Karpas-422 (cell line): ENCODE measurements around the gene NPY1R. TPM values are rescaled to one million over a fixed set of nuclear protein-coding genes. Genes with fewer than 3 reads are reported as not detected.

ENCODE experiments used
- DNase-seq: peaks from one replicate; pipeline ENCODE4 v3.0.0-alpha.2; 2015
- H2AFZ ChIP-seq: fragments of 200-600 bp; sonication (generic); 2 replicates; pipeline ENCODE4 v1.6.1; 2014; ENCODE audit warnings: antibody characterized with exemption, low read length, mixed read lengths
- H3K27ac ChIP-seq: fragments of 200-600 bp; sonication (generic); 2 replicates; pipeline ENCODE4 v1.5.1; 2014; ENCODE audit warnings: mild to moderate bottlenecking, low read length, moderate library complexity
- H3K27me3 ChIP-seq: fragments of 200-600 bp; sonication (generic); 2 replicates; pipeline ENCODE4 v1.6.1; 2014; ENCODE audit warnings: low read length, mixed read lengths
- H3K36me3 ChIP-seq: fragments of 200-600 bp; sonication (generic); 2 replicates; pipeline ENCODE4 v1.6.1; 2014; ENCODE audit warnings: low read length, mixed read lengths; ENCODE audit not compliant: insufficient read depth
- H3K4me1 ChIP-seq: fragments of 200-600 bp; sonication (generic); 2 replicates; pipeline ENCODE4 v1.6.1; 2014; ENCODE audit warnings: mild to moderate bottlenecking, low read length, mixed read lengths
- H3K4me2 ChIP-seq: fragments of 200-600 bp; sonication (generic); 2 replicates; pipeline ENCODE4 v1.6.1; 2014; ENCODE audit warnings: low read length, low read depth, mild to moderate bottlenecking; ENCODE audit not compliant: poor library complexity, severe bottlenecking
- H3K4me3 ChIP-seq: fragments of 200-600 bp; sonication (generic); 2 replicates; pipeline ENCODE4 v1.5.1; 2014; ENCODE audit warnings: mild to moderate bottlenecking, antibody characterized with exemption, low read length, mixed read lengths
- H3K79me2 ChIP-seq: fragments of 200-600 bp; sonication (generic); 2 replicates; pipeline ENCODE4 v1.6.1; 2014; ENCODE audit warnings: mild to moderate bottlenecking, low read length, mixed read lengths
- H3K9ac ChIP-seq: fragments of 200-600 bp; sonication (generic); 2 replicates; pipeline ENCODE4 v1.6.0; 2014; ENCODE audit warnings: low read length
- H3K9me2 ChIP-seq: fragments of 200-600 bp; sonication (generic), shearing (Covaris generic); replicated peaks from 2 replicates; pipeline ENCODE4 v1.6.0; 2014; ENCODE audit warnings: mild to moderate bottlenecking, low read length, moderate library complexity; ENCODE audit not compliant: insufficient read depth
- H3K9me3 ChIP-seq: fragments of 300-700, 200-600 bp; sonication (generic); 2 replicates; pipeline ENCODE4 v1.6.1; 2014; ENCODE audit warnings: low read length, mixed read lengths
- H4K20me1 ChIP-seq: fragments of 200-600 bp; sonication (generic); 2 replicates; pipeline ENCODE4 v1.6.1; 2014; ENCODE audit warnings: mild to moderate bottlenecking, antibody characterized with exemption, low read length, low read depth; ENCODE audit not compliant: insufficient read depth
- total RNA-seq: library from RNA; depleted of rRNA; stranded (reverse); fragments of >200 nt; shearing (Covaris generic); gene quantifications from 2 replicates; pipeline ENCODE4 v1.2.3, GENCODE V29; 2014; ENCODE audit warnings: low replicate concordance; rRNA removed

The NPY1R gene
- not detected in 2 replicates for total RNA-seq

DNA sequence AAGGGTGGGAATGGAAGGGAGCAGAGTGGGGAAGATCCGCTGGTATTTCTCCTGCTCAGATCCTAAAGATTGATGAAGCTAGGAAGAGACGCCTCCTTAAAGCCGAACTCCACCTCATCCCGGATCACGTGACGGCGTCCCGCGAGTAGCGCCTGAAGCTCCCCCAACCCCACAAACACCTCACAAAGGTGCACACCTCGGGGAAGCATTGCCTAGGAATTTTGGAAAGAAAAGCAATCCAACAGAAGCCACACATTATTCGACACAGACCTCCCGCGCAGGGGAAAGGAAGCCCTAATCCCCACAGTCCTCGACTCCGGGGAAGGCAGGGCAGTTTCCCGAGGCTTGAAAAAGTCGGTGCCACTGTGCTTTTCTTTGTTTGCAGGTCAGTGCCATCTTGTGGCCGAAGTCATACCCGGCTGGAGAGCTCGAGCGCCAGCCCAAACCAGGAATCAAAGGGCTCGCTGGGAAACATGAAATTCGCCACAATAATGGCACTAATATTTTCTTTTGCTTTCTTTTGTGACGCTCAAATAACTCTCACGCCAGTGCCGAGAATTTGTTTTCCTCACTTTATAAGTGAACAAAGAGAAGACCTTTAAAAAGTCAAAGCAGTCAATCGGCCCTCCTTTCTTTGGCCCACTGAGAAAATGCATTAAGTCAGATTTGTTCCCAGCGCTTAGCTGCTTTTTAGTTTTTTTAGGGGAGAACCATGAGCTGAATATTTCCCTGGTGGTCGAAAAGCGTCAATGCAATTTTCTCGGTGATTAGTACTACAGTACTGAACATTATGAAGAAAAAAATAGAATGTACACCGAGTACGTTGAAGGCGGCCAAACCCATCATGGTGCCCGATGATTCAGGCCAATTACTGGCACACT lies at the start of gene NPY1R:
Gene NPY1R (minus strand): TSS at position 71 of the 881 bp plus-strand sequence. CDS start 6,042 bp downstream, outside the sequence.
- Histone ChIP-seq H3K9ac (no peak within 1 kb of the TSS), H3K79me2 (no peaks in the 10 kb centered on the region)
- peak; percentile 62 for DNase-seq

GRCh38 chr4:163380703-163381102 lies 48.3 kb upstream of the NPY1R start:
- no peak for DNase-seq
- Histone ChIP-seq H3K9me2 (no peaks in the 10 kb centered on the region), H3K4me3 (no peak overlapping the region), H2AFZ (no peak overlapping the region), H4K20me1 (no peaks in the 10 kb centered on the region), H3K9ac (no peak overlapping the region), H3K4me2 (no peak overlapping the region), H3K9me3 (no peaks in the 10 kb centered on the region), H3K27me3 (no peaks in the 10 kb centered on the region), H3K27ac (no peak overlapping the region), H3K79me2 (no peaks in the 10 kb centered on the region), H3K36me3 (no peaks in the 10 kb centered on the region), H3K4me1 (no peaks in the 10 kb centered on the region)

More for the DNA sequence above, at the start of gene NPY1R:
- Histone ChIP-seq H3K27me3 (no peaks in the 10 kb centered on the region), H3K4me2 (no peak within 1 kb of the TSS), H3K9me2 (no peaks in the 10 kb centered on the region), H3K9me3 (no peaks in the 10 kb centered on the region), H4K20me1 (no peaks in the 10 kb centered on the region), H3K27ac (no peak within 1 kb of the TSS), H3K4me1 (no peaks in the 10 kb centered on the region), H3K36me3 (no peaks in the 10 kb centered on the region), H2AFZ (no peak within 1 kb of the TSS), H3K4me3 (no peak within 1 kb of the TSS)

GRCh38 chr4:163378661-163379060 lies 46.3 kb upstream of the NPY1R start:
- Histone ChIP-seq H3K79me2 (no peaks in the 10 kb centered on the region), H2AFZ (no peak overlapping the region), H3K36me3 (no peaks in the 10 kb centered on the region), H3K9me2 (no peaks in the 10 kb centered on the region), H3K9ac (no peak overlapping the region), H3K27ac (no peak overlapping the region), H3K27me3 (no peaks in the 10 kb centered on the region), H4K20me1 (no peaks in the 10 kb centered on the region), H3K4me2 (no peak overlapping the region), H3K4me1 (no peaks in the 10 kb centered on the region), H3K4me3 (no peak overlapping the region), H3K9me3 (no peaks in the 10 kb centered on the region)
- no peak for DNase-seq

DNA sequence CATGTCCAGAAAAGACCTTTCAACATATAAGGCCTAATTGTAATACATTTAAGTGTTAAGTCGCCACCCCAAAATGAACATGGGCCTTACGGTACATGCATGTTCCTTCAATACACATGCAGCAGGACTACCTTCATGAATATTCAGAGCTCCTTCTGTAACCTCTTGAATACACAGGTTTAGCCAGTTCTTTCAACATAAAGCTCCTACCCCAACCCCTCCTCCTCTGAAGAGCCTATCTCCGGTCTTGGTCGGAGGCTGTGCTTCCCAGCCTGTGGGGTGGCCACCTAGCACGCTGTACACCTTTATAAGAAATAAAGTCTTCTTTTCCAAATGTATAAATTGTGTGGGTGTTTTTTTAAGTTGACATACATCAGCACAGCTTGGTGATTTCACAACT lies 39.6 kb upstream of the NPY1R start:
- Histone ChIP-seq H3K9ac (no peak overlapping the region), H3K79me2 (no peaks in the 10 kb centered on the region), H4K20me1 (no peaks in the 10 kb centered on the region), H3K27ac (no peak overlapping the region), H3K9me2 (no peaks in the 10 kb centered on the region), H2AFZ (no peak overlapping the region), H3K36me3 (no peaks in the 10 kb centered on the region), H3K4me1 (no peaks in the 10 kb centered on the region), H3K27me3 (no peaks in the 10 kb centered on the region), H3K4me2 (no peak overlapping the region), H3K4me3 (no peak overlapping the region), H3K9me3 (no peaks in the 10 kb centered on the region)
- no peak for DNase-seq

GRCh38 chr4:163367651-163368050 lies 35.3 kb upstream of the NPY1R start:
- H3K4me1 ChIP-seq = no peaks in the 10 kb centered on the region
- H3K9me2 ChIP-seq = no peaks in the 10 kb centered on the region
- H2AFZ ChIP-seq = no peak overlapping the region
- H3K27me3 ChIP-seq = no peaks in the 10 kb centered on the region
- H3K9ac ChIP-seq = no peak overlapping the region
- no peak overlapping the region for H3K4me3 ChIP-seq
- H3K4me2 ChIP-seq = no peak overlapping the region
- DNase-seq = no peak
- H3K79me2 ChIP-seq = no peaks in the 10 kb centered on the region
- H4K20me1 ChIP-seq = no peaks in the 10 kb centered on the region
- no peaks in the 10 kb centered on the region for H3K9me3 ChIP-seq
- no peak overlapping the region for H3K27ac ChIP-seq
- H3K36me3 ChIP-seq = no peaks in the 10 kb centered on the region

- Histone ChIP-seq H3K4me1 (no peaks in the 10 kb centered on the region), H3K9me3 (no peaks in the 10 kb centered on the region), H3K9me2 (no peaks in the 10 kb centered on the region), H2AFZ (no peak overlapping the region), H3K36me3 (no peaks in the 10 kb centered on the region), H3K27me3 (no peaks in the 10 kb centered on the region), H3K4me3 (no peak overlapping the region), H3K79me2 (no peaks in the 10 kb centered on the region), H3K4me2 (no peak overlapping the region), H3K27ac (no peak overlapping the region), H3K9ac (no peak overlapping the region), H4K20me1 (no peaks in the 10 kb centered on the region)
- DNase-seq = no peak
Measured at GRCh38 chr4:163356104-163356503, 23.7 kb upstream of the NPY1R start.

DNA sequence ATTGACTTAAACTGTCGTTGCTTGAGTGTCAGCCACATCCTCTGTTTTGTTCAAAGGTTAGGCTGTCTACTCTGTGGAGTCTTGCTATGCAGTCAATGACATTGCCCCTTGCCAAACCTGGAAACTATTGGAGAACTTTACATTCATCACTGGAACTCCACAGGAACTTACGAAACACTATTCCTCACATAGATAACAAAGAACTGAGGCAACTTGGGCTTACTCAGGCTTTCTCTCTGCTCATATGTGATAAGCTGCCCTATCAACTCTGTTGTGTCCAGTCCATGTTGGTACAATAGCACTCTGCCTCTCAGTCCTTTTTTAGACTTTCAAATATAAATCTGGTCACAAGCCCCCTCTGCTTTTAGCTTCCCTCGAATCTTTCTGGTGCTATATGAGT lies 20.7 kb upstream of the NPY1R start:
- no peaks in the 10 kb centered on the region for H3K4me1 ChIP-seq
- H4K20me1 ChIP-seq = no peaks in the 10 kb centered on the region
- no peaks in the 10 kb centered on the region for H3K9me2 ChIP-seq
- no peak overlapping the region for H3K4me3 ChIP-seq
- no peak overlapping the region for H2AFZ ChIP-seq
- H3K27me3 ChIP-seq = no peaks in the 10 kb centered on the region
- no peaks in the 10 kb centered on the region for H3K36me3 ChIP-seq
- DNase-seq = no peak
- no peak overlapping the region for H3K27ac ChIP-seq
- H3K79me2 ChIP-seq = no peaks in the 10 kb centered on the region
- H3K4me2 ChIP-seq = no peak overlapping the region
- no peaks in the 10 kb centered on the region for H3K9me3 ChIP-seq
- no peak overlapping the region for H3K9ac ChIP-seq

DNA sequence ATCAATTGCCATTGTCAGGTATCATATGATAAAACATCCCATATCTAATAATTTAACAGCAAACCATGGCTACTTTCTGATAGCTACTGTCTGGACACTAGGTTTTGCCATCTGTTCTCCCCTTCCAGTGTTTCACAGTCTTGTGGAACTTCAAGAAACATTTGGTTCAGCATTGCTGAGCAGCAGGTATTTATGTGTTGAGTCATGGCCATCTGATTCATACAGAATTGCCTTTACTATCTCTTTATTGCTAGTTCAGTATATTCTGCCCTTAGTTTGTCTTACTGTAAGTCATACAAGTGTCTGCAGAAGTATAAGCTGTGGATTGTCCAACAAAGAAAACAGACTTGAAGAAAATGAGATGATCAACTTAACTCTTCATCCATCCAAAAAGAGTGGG lies 18.3 kb upstream of the NPY1R start:
- Histone ChIP-seq H3K36me3 (no peaks in the 10 kb centered on the region), H3K9ac (no peak overlapping the region), H2AFZ (no peak overlapping the region), H4K20me1 (no peaks in the 10 kb centered on the region), H3K79me2 (no peaks in the 10 kb centered on the region), H3K9me3 (no peaks in the 10 kb centered on the region), H3K4me2 (no peak overlapping the region), H3K27ac (no peak overlapping the region), H3K4me3 (no peak overlapping the region), H3K9me2 (no peaks in the 10 kb centered on the region), H3K27me3 (no peaks in the 10 kb centered on the region), H3K4me1 (no peaks in the 10 kb centered on the region)
- no peak for DNase-seq
